Parathyroid adenoma (tissue), 2 donors: ENCODE data around the gene ZSCAN18.

Experiments
- H2AFZ ChIP-seq: fragments of 300-600 bp; sonication (generic); one replicate; pipeline ENCODE4 v1.7.0; 2017; ENCODE audit warnings: antibody characterized with exemption, mild to moderate bottlenecking
- H3K27ac ChIP-seq: fragments of 300-600 bp; sonication (generic); one replicate; pipeline ENCODE4 v1.7.0; 2017
- H3K27me3 ChIP-seq: fragments of 300-600 bp; sonication (generic); one replicate; pipeline ENCODE4 v1.7.0; 2017; ENCODE audit warnings: low read length; ENCODE audit not compliant: control insufficient read depth, insufficient read depth
- H3K36me3 ChIP-seq: fragments of 300-600 bp; sonication (generic); one replicate; pipeline ENCODE4 v1.7.0; 2017; ENCODE audit warnings: low read length; ENCODE audit not compliant: control insufficient read depth, insufficient read depth
- H3K4me1 ChIP-seq: fragments of 300-600 bp; sonication (generic); one replicate; pipeline ENCODE4 v1.7.0; 2017; ENCODE audit warnings: control low read depth
- H3K4me2 ChIP-seq: fragments of 300-600 bp; sonication (generic); one replicate; pipeline ENCODE4 v1.7.0; 2017; ENCODE audit warnings: low read length
- H3K4me3 ChIP-seq: fragments of 300-600 bp; sonication (generic); one replicate; pipeline ENCODE4 v1.7.0; 2017; ENCODE audit warnings: low read depth, low read length
- H3K79me2 ChIP-seq: fragments of 300-600 bp; sonication (generic); one replicate; pipeline ENCODE4 v1.7.0; 2017; ENCODE audit warnings: control low read depth
- H3K9ac ChIP-seq: fragments of 300-600 bp; sonication (generic); one replicate; pipeline ENCODE4 v1.7.0; 2017; ENCODE audit warnings: mild to moderate bottlenecking
- H3K9me3 ChIP-seq: fragments of 300-600 bp; sonication (generic); one replicate; pipeline ENCODE4 v1.7.0; 2017; ENCODE audit warnings: low read length; ENCODE audit not compliant: control insufficient read depth
- CTCF ChIP-seq: fragments of 300-600 bp; sonication (generic); IDR thresholded peaks from one replicate; pipeline ENCODE4 v1.7.0; 2017; ENCODE audit warnings: antibody characterized with exemption, mild to moderate bottlenecking
- donor health status: primary hyperparathyroidism.

The ZSCAN18 gene

GRCh38 chr19:58044391-58044790 is 53.6 kb downstream of the ZSCAN18 start:
- no peak overlapping the region for H3K27ac ChIP-seq
- H3K9me3 ChIP-seq = no peaks in the 10 kb centered on the region
- no peak overlapping the region for H3K4me3 ChIP-seq
- TF ChIP-seq CTCF = no peak
- H3K27me3 ChIP-seq = no peaks in the 10 kb centered on the region
- no peaks in the 10 kb centered on the region for H3K36me3 ChIP-seq
- H3K79me2 ChIP-seq = no peaks in the 10 kb centered on the region
- no peak overlapping the region for H3K4me2 ChIP-seq
- H2AFZ ChIP-seq = no peak overlapping the region
- no peak overlapping the region for H3K9ac ChIP-seq
- H3K4me1 ChIP-seq = no peaks in the 10 kb centered on the region

GRCh38 chr19:58042495-58043340 is 55.3 kb downstream of the ZSCAN18 start:
- Histone ChIP-seq H3K79me2 (no peaks in the 10 kb centered on the region), H3K9me3 (no peaks in the 10 kb centered on the region), H3K9ac (no peak overlapping the region), H3K27ac (no peak overlapping the region), H3K27me3 (no peaks in the 10 kb centered on the region), H3K36me3 (no peaks in the 10 kb centered on the region), H3K4me3 (no peak overlapping the region), H2AFZ (no peak overlapping the region), H3K4me1 (no peaks in the 10 kb centered on the region), H3K4me2 (no peak overlapping the region)
- no peak for TF ChIP-seq CTCF

- peak overlapping the region; percentile 66 for H2AFZ ChIP-seq
- no peaks in the 10 kb centered on the region for H3K36me3 ChIP-seq
- TF ChIP-seq CTCF = no peak
- H3K4me1 ChIP-seq = no peaks in the 10 kb centered on the region
- H3K4me3 ChIP-seq = no peak overlapping the region
- no peak overlapping the region for H3K27ac ChIP-seq
- no peak overlapping the region for H3K9ac ChIP-seq
- H3K27me3 ChIP-seq = no peaks in the 10 kb centered on the region
- no peak overlapping the region for H3K4me2 ChIP-seq
- H3K79me2 ChIP-seq = no peaks in the 10 kb centered on the region
- H3K9me3 ChIP-seq = no peaks in the 10 kb centered on the region
These were observed 57.1 kb downstream of the ZSCAN18 start for GRCh38 chr19:58040751-58041525.

GRCh38 chr19:58038688-58039204 is 59.3 kb downstream of the ZSCAN18 start:
- H3K36me3 ChIP-seq = no peaks in the 10 kb centered on the region
- no peaks in the 10 kb centered on the region for H3K4me1 ChIP-seq
- H3K9ac ChIP-seq = no peak overlapping the region
- H3K27ac ChIP-seq = no peak overlapping the region
- no peak for TF ChIP-seq CTCF
- no peaks in the 10 kb centered on the region for H3K79me2 ChIP-seq
- H2AFZ ChIP-seq = no peak overlapping the region
- no peak overlapping the region for H3K4me2 ChIP-seq
- H3K27me3 ChIP-seq = no peaks in the 10 kb centered on the region
- no peaks in the 10 kb centered on the region for H3K9me3 ChIP-seq
- H3K4me3 ChIP-seq = no peak overlapping the region
